ENCODE results near the gene NUMA1.

NUMA1 gene

DNA sequence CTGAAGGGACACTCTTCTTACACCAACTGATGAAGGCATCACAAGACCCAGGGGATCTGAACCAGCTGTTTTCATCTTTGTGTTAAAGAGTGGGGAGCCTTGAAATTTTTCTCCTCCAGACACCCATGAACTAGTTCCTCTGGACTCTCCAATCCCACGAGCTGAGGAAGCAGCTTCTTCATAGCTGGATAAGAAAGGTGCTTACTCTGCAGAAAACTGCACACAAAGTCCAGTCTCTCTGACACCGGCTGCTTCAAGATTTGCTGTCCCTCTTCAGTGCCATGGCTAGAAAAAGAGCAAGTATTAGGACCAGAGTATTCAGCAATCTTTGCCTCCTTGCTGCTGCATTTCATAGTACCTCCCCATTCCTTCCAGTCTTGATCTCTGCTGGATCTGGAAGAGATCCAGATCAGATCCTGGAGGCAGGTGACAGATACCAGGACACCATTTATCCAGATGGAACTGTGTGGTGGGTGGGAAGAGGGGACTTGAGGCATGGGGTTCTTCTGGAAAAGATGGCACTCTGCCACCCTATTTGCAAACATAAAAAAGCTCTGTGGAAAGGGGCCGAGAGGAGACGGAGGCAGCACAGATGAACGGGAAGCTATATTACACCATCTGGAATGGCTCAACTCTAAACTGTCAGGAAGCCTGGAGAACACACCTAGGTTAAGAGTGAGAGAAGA lies 56.1 kb downstream of the NUMA1 start:
- TF ChIP-seq, protein P1, sequence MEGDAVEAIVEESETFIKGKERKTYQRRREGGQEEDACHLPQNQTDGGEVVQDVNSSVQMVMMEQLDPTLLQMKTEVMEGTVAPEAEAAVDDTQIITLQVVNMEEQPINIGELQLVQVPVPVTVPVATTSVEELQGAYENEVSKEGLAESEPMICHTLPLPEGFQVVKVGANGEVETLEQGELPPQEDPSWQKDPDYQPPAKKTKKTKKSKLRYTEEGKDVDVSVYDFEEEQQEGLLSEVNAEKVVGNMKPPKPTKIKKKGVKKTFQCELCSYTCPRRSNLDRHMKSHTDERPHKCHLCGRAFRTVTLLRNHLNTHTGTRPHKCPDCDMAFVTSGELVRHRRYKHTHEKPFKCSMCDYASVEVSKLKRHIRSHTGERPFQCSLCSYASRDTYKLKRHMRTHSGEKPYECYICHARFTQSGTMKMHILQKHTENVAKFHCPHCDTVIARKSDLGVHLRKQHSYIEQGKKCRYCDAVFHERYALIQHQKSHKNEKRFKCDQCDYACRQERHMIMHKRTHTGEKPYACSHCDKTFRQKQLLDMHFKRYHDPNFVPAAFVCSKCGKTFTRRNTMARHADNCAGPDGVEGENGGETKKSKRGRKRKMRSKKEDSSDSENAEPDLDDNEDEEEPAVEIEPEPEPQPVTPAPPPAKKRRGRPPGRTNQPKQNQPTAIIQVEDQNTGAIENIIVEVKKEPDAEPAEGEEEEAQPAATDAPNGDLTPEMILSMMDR (IDR thresholded peaks at IDR 0.05; ENCODE audit: poor library complexity, severe bottlenecking), result no peak
- peaks cover 83% of the 10 kb centered on the region for H3K36me3 ChIP-seq (ENCODE audit: low read depth)
- no peaks in the 10 kb centered on the region for H3K4me1 ChIP-seq (ENCODE audit: insufficient read depth, poor library complexity, severe bottlenecking)
- no peaks in the 10 kb centered on the region for H3K27me3 ChIP-seq (ENCODE audit: insufficient read depth, poor library complexity, severe bottlenecking)
- DNase-seq (ENCODE audit: low spot score) (no peak), ATAC-seq (ENCODE audit: low read depth) (no peak)
- no peak overlapping the region for H3K27ac ChIP-seq (ENCODE audit: poor library complexity, severe bottlenecking)
- H3K9me3 ChIP-seq (ENCODE audit: severe bottlenecking), result no peaks in the 10 kb centered on the region
- no peak overlapping the region for H3K4me3 ChIP-seq (ENCODE audit: severe bottlenecking)

DNA sequence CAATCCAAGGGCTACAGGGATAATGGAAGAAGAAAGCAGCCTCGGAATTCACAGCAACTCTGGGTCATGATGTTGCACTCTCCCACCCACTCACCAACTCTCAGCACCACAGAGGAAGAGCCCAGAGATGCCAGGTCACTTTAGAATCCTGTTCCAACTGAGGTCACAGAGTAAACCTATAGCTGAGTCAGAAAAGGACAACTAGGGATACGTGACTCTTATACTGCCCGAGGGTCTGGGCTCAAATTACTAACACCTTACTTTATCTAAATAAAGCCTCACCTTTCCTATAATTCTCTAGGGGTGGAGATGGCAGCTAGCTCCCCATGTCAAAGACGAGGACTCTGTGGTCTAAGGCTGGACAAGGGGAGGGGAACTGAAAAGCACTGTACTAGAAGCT lies 57.0 kb downstream of the NUMA1 start:
- no peaks in the 10 kb centered on the region for H3K4me1 ChIP-seq (ENCODE audit: insufficient read depth, poor library complexity, severe bottlenecking)
- H3K27me3 ChIP-seq (ENCODE audit: insufficient read depth, poor library complexity, severe bottlenecking), result no peaks in the 10 kb centered on the region
- DNase-seq (ENCODE audit: low spot score) (no peak), ATAC-seq (ENCODE audit: low read depth) (no peak)
- TF ChIP-seq, protein P1 (IDR thresholded peaks at IDR 0.05; ENCODE audit: poor library complexity, severe bottlenecking), result no peak
- H3K9me3 ChIP-seq (ENCODE audit: severe bottlenecking), result no peaks in the 10 kb centered on the region
- H3K4me3 ChIP-seq (ENCODE audit: severe bottlenecking), result no peak overlapping the region
- no peak overlapping the region for H3K27ac ChIP-seq (ENCODE audit: poor library complexity, severe bottlenecking)
- H3K36me3 ChIP-seq (ENCODE audit: low read depth), result peaks cover 83% of the 10 kb centered on the region

- Histone ChIP-seq H3K4me3 (ENCODE audit: severe bottlenecking) (no peak overlapping the region), H3K9me3 (ENCODE audit: severe bottlenecking) (no peaks in the 10 kb centered on the region), H3K27ac (ENCODE audit: poor library complexity, severe bottlenecking) (no peak overlapping the region), H3K36me3 (ENCODE audit: low read depth) (peaks cover 99% of the 10 kb centered on the region), H3K27me3 (ENCODE audit: insufficient read depth, poor library complexity, severe bottlenecking) (no peaks in the 10 kb centered on the region), H3K4me1 (ENCODE audit: insufficient read depth, poor library complexity, severe bottlenecking) (no peaks in the 10 kb centered on the region)
- no peak for DNase-seq (ENCODE audit: low spot score)
- TF ChIP-seq, protein P1 (IDR thresholded peaks at IDR 0.05; ENCODE audit: poor library complexity, severe bottlenecking), result no peak
- no peak for ATAC-seq (ENCODE audit: low read depth)
These were observed 62.2 kb downstream of the NUMA1 start for GRCh38 chr11:72018171-72018570.

DNA sequence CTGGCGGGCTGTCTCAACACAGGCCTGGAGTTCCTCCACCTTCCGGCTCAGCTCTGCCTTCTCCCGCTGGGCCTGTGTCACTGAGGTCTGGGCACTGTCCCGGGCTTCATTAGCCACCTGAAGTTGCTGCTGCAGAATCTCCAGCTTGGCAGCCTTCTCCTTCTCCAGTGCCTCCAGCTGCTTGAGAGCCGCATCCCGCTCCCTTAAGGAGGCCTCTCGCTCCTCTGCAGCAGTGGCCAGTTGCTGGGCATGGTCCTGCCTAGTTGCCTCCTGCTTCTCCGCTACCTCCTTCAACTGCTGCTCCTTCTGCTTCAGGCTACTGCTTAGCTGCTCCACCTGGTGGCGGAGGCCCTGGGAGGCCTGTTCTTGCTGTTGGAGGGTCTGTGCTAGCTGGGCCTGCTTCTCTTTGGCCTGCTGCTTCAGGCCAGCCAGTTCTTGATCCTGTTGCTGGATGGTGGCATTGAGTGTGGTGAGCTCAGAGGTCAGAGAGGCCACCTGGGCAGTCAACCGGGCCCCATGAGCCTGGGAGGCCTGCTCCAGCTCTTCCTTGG lies 64.8 kb downstream of the NUMA1 start:
- no peaks in the 10 kb centered on the region for H3K9me3 ChIP-seq (ENCODE audit: severe bottlenecking)
- TF ChIP-seq, protein P1 (IDR thresholded peaks at IDR 0.05; ENCODE audit: poor library complexity, severe bottlenecking), result no peak
- DNase-seq (ENCODE audit: low spot score) (no peak), ATAC-seq (ENCODE audit: low read depth) (peak; percentile 41; the same call in 1 of the 3 replicates)
- H3K4me1 ChIP-seq (ENCODE audit: insufficient read depth, poor library complexity, severe bottlenecking), result no peaks in the 10 kb centered on the region
- H3K36me3 ChIP-seq (ENCODE audit: low read depth), result peaks cover 98% of the 10 kb centered on the region
- no peaks in the 10 kb centered on the region for H3K27me3 ChIP-seq (ENCODE audit: insufficient read depth, poor library complexity, severe bottlenecking)
- no peak overlapping the region for H3K27ac ChIP-seq (ENCODE audit: poor library complexity, severe bottlenecking)
- no peak overlapping the region for H3K4me3 ChIP-seq (ENCODE audit: severe bottlenecking)

DNA sequence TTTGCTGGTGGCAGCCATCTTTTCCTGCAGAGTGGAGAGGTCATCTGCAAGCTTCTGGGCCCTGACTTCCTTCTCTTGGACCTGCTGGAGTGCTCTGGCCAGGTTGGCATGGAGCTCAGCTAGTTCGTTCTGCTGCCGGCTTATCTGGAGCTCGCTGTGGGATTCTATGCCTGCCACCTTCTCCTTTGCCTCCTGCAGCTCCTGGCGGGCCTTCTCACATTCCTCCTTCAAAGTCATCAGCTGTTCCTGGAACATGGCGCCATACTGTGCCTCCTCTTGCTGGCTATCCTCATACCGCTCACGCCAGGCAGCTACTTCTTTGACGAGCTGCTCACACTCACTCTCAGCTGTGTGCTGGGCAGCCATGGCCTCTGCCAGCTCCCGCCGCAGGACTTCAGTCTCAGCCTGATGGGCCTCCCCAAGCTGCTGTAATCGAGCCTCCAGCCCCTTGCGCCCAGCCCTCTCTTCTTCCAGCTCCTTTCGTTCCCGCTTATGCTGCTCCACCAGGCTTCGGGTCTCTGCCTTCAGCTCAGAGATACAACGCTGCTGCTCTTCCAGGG lies 65.5 kb downstream of the NUMA1 start:
- no peak for ATAC-seq (ENCODE audit: low read depth)
- peaks cover 98% of the 10 kb centered on the region for H3K36me3 ChIP-seq (ENCODE audit: low read depth)
- H3K4me1 ChIP-seq (ENCODE audit: insufficient read depth, poor library complexity, severe bottlenecking), result no peaks in the 10 kb centered on the region
- TF ChIP-seq, protein P1 (IDR thresholded peaks at IDR 0.05; ENCODE audit: poor library complexity, severe bottlenecking), result no peak
- no peaks in the 10 kb centered on the region for H3K9me3 ChIP-seq (ENCODE audit: severe bottlenecking)
- H3K27me3 ChIP-seq (ENCODE audit: insufficient read depth, poor library complexity, severe bottlenecking), result no peaks in the 10 kb centered on the region
- H3K4me3 ChIP-seq (ENCODE audit: severe bottlenecking), result no peak overlapping the region
- DNase-seq (ENCODE audit: low spot score), result no peak
- H3K27ac ChIP-seq (ENCODE audit: poor library complexity, severe bottlenecking), result no peak overlapping the region
